ENCODE results near the gene DHRSX. TPM values are rescaled to one million over a fixed set of nuclear protein-coding genes. Genes with fewer than 3 reads are reported as not detected.

DHRSX gene
- total and polyA plus RNA-seq, 2 donors (not counting 3 experiments of a cell fraction or from before 2014, with no cell fraction given) = 27.1 to 37.7 TPM

DNA sequence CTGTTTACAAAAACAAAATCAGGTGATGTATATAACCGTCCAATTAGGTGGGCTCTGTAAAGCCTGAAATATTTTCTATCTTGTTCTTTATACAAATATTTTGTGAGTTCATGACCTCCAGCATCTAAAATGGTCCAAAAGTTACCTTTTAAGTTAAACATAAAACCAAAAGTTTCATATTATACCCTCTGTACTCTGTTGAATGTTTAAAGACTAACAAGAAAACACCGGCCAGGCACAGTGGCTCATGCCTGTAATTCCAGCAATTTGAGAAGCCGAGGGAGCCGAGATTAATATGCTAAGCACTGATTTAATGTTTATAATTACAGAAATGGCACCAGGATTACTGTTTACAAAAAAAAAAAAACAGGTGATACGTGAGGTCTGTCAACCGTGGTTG is 328.4 kb downstream of the DHRSX start:
- H3K4me2 ChIP-seq (ENCODE audit: insufficient read depth, low read length) = no peak overlapping the region
- no peaks in the 10 kb centered on the region for H4K20me1 ChIP-seq (replicated peaks; ENCODE audit: control insufficient read depth, extremely low read depth, insufficient read depth, low read length)
- no peaks in the 10 kb centered on the region for H3K27me3 ChIP-seq (ENCODE audit: control insufficient read depth in 2 of 2, insufficient read depth in 2 of 2, low read length in 2 of 2)
- dilution Hi-C loops (cut with MboI; ENCODE audit: extremely low pct_ligation_motif_present, low sequenced_read_pairs) = no loop called here
- FAIRE-seq (no peak), DNase-seq (ENCODE audit: low read depth, low spot score) (no peak)
- peaks cover 5% of the 10 kb centered on the region for H3K9me3 ChIP-seq (replicated peaks; ENCODE audit: control insufficient read depth, insufficient read depth, low read length)
- TF ChIP-seq, protein P1, sequence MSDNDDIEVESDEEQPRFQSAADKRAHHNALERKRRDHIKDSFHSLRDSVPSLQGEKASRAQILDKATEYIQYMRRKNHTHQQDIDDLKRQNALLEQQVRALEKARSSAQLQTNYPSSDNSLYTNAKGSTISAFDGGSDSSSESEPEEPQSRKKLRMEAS (IDR thresholded peaks at IDR 0.05; ENCODE audit: insufficient read depth, insufficient read length) = no peak
- TF ChIP-seq MYC (IDR thresholded peaks at IDR 0.05; ENCODE audit: low read depth, low read length) = no peak
- no peak for TF ChIP-seq CTCF (IDR thresholded peaks at IDR 0.05; ENCODE audit: extremely low read depth in 1 of 2, insufficient read depth in 1 of 2, low read depth in 1 of 2, low read length in 2 of 2)
- TF ChIP-seq JUN (IDR thresholded peaks at IDR 0.05; ENCODE audit: borderline replicate concordance, insufficient read depth, insufficient read length, low read depth) = no peak
- TF ChIP-seq FOS (IDR thresholded peaks at IDR 0.05; ENCODE audit: borderline replicate concordance, insufficient read depth, low read length) = no peak
- TF ChIP-seq GATA2 (IDR thresholded peaks at IDR 0.05; ENCODE audit: insufficient read depth, insufficient read length, low read depth, low read length) = no peak
- TF ChIP-seq POLR2AphosphoS5 (IDR thresholded peaks at IDR 0.05; ENCODE audit: insufficient read depth, low read depth, low read length) = no peak
- no peak for TF ChIP-seq EZH2 (IDR thresholded peaks at IDR 0.05; ENCODE audit: borderline replicate concordance, low read depth, low read length, severe bottlenecking)
- TF ChIP-seq POLR2A (IDR thresholded peaks at IDR 0.05; ENCODE audit: low read depth, low read length) = no peak
- no peak overlapping the region for H3K9ac ChIP-seq (replicated peaks; ENCODE audit: extremely low read depth, insufficient read depth, low read length)
- intact Hi-C loops (cut with micrococcal nuclease) = no loop called here
- no peak overlapping the region for H3K4me3 ChIP-seq (replicated peaks in 1 of 3; ENCODE audit: insufficient read depth in 1 of 3, low read depth in 1 of 3, low read length in 3 of 3)
- no peaks in the 10 kb centered on the region for H3K9me1 ChIP-seq (replicated peaks; ENCODE audit: control insufficient read depth, extremely low read depth, insufficient read depth, low read length)
- no peaks in the 10 kb centered on the region for H3K79me2 ChIP-seq (ENCODE audit: control insufficient read depth, insufficient read depth, low read length)
- H2AFZ ChIP-seq (ENCODE audit: low read depth, low read length) = no peak overlapping the region
- CTCF ChIA-PET = no interaction called here
- no peaks in the 10 kb centered on the region for H3K36me3 ChIP-seq (ENCODE audit: control insufficient read depth in 2 of 2, extremely low read depth in 1 of 2, insufficient read depth in 2 of 2, low read length in 2 of 2)
- POLR2A ChIA-PET = no interaction called here
- H3K27ac ChIP-seq (ENCODE audit: insufficient read depth, low read depth, low read length) = no peak overlapping the region
- BruUV-seq (replicated peaks) = no TSS peak
- no peaks in the 10 kb centered on the region for H3K4me1 ChIP-seq (ENCODE audit: control insufficient read depth, extremely low read depth, insufficient read depth, low read length)

Other genes starting within 250 kb of the DHRSX start
- 43.7 and 46.5 TPM in 2 replicates for gene ZBED1, start within 50 bp of the DHRSX start, total RNA-seq
- gene ZBED1, start within 50 bp of the DHRSX start, polyA plus RNA-seq = 24.6 and 26.6 TPM in 2 replicates
- 641 and 654 TPM in 2 replicates for gene CD99, start 190.3 kb upstream of the DHRSX start, total RNA-seq
- gene CD99, start 190.3 kb upstream of the DHRSX start, polyA plus RNA-seq = 364 and 474 TPM in 2 replicates

All from endothelial cell of umbilical vein (primary cell).